GM12878 (cell line): ENCODE data around the gene PCDHAC2. TPM values are rescaled to one million over a fixed set of nuclear protein-coding genes. Genes with fewer than 3 reads are reported as not detected.

ENCODE experiments used
- ATAC-seq: fragments of 200-7000 bp; cut with Tn5 transposase; 3 replicates; pipeline ENCODE4 v1.9.1; 2020; ENCODE audit warnings: mild to moderate bottlenecking, moderate library complexity
- BruUV-seq: library from RNA; stranded (reverse); fragments of 400-500 nt; replicated peaks from 2 replicates; lab custom pipeline; 2021; lab: Mats Ljungman, UMichigan
- CTCF ChIA-PET: fragments of 300-600 bp; sonication (Branson Sonifier 250); formaldehyde crosslinking; extraction: SDS; loops from one replicate; lab custom pipeline; 2021; ENCODE audit warnings: inconsistent platforms; lab: Yijun Ruan, JAX
- POLR2A ChIA-PET: fragments of 350-600 bp; formaldehyde crosslinking; extraction: SDS; loops from one replicate; lab custom pipeline; 2021; ENCODE audit warnings: inconsistent platforms; lab: Charles Lee
- RAD21 ChIA-PET: fragments of 300-600 bp; sonication (Branson Sonifier 250); formaldehyde crosslinking; loops from one replicate; lab custom pipeline; 2023; ENCODE audit warnings: antibody characterized with exemption; ENCODE audit not compliant: unreplicated experiment; lab: Charles Lee
- SMC1A ChIA-PET: fragments of 300-600 bp; sonication (Branson Sonifier 250); formaldehyde crosslinking; loops from one replicate; lab custom pipeline; 2023; ENCODE audit not compliant: unreplicated experiment, uncharacterized antibody; lab: Charles Lee
- DNase-seq: peaks from one replicate; pipeline ENCODE4 v3.0.0-alpha.2; 2011; ENCODE audit warnings: low read depth, low spot score
- FAIRE-seq: peaks from 3 replicates; lab custom pipeline; 2011; peaks lifted over from hg19 to GRCh38; lab: Jason Lieb, UNC
- H2AFZ ChIP-seq: 2 replicates; pipeline ENCODE4 v1.6.0; 2011; ENCODE audit warnings: low read depth, low read length, control low read depth; ENCODE audit not compliant: control insufficient read depth
- H3K27ac ChIP-seq: 2 replicates; pipeline ENCODE4 v1.5.1; 2011; ENCODE audit warnings: control low read depth; ENCODE audit not compliant: control insufficient read depth, insufficient read depth
- H3K27me3 ChIP-seq, 2 experiments: replicated peaks in 1 of 2; 2 replicates each; pipeline versions ENCODE4 v1.6.0 to v1.6.1; 2011; ENCODE audit warnings: low read length in 1 of 2; ENCODE audit not compliant: control insufficient read depth in 2 of 2, insufficient read depth in 2 of 2
- H3K36me3 ChIP-seq, 2 experiments: 2 replicates each; pipeline ENCODE4 v1.5.1; 2011; ENCODE audit warnings: low read length in 1 of 2; ENCODE audit not compliant: control insufficient read depth in 2 of 2, insufficient read depth in 2 of 2
- H3K4me1 ChIP-seq: 2 replicates; pipeline ENCODE4 v1.6.1; 2011; ENCODE audit warnings: mild to moderate bottlenecking, low read length, moderate library complexity, mixed read lengths; ENCODE audit not compliant: control insufficient read depth, insufficient read depth
- H3K4me2 ChIP-seq: 2 replicates; pipeline ENCODE4 v1.6.0; 2011; ENCODE audit warnings: control low read depth; ENCODE audit not compliant: control insufficient read depth, insufficient read depth
- H3K4me3 ChIP-seq: fragments of 200-600 bp; sonication (generic); 2 replicates; pipeline ENCODE4 v1.5.1; 2016
- H3K79me2 ChIP-seq: 2 replicates; pipeline ENCODE4 v1.6.0; 2011; ENCODE audit warnings: low read length; ENCODE audit not compliant: control insufficient read depth, insufficient read depth
- H3K9ac ChIP-seq: 2 replicates; pipeline ENCODE4 v1.8.0; 2011; ENCODE audit warnings: low read length, control low read depth, mixed read lengths; ENCODE audit not compliant: control insufficient read depth, insufficient read depth
- H3K9me3 ChIP-seq: replicated peaks from 3 replicates; pipeline ENCODE4 v1.5.1; 2011; ENCODE audit warnings: mild to moderate bottlenecking, low read length; ENCODE audit not compliant: control insufficient read depth, insufficient read depth
- H4K20me1 ChIP-seq: 2 replicates; pipeline ENCODE4 v1.6.0; 2011; ENCODE audit not compliant: control insufficient read depth, insufficient read depth
- EP300 ChIP-seq, 2 experiments: fragments of 150-350 bp in 1 of 2; IDR thresholded peaks; 2 replicates each; pipeline ENCODE4 v1.6.1; 2011 to 2012; ENCODE audit warnings: low read depth in 2 of 2, low read length in 2 of 2, borderline replicate concordance in 1 of 2, improper control_type of control experiment in 1 of 2, inconsistent platforms in 1 of 2; ENCODE audit not compliant: control insufficient read depth in 1 of 2
- PBX3 ChIP-seq: IDR thresholded peaks from 2 replicates; pipeline ENCODE4 v1.6.1; 2011; ENCODE audit warnings: mild to moderate bottlenecking, low read depth, low read length, moderate library complexity; ENCODE audit not compliant: insufficient replicate concordance
- POU2F2 ChIP-seq: IDR thresholded peaks from 3 replicates; pipeline ENCODE4 v1.6.1; 2011; ENCODE audit warnings: low read depth, mild to moderate bottlenecking, low read length, borderline replicate concordance
- SPI1 ChIP-seq: IDR thresholded peaks from 2 replicates; pipeline ENCODE4 v1.6.1; 2011; ENCODE audit warnings: low read depth, mild to moderate bottlenecking, low read length, moderate library complexity, borderline replicate concordance; ENCODE audit not compliant: insufficient read depth
- SREBF1 ChIP-seq: IDR thresholded peaks from 2 replicates; pipeline ENCODE4 v1.6.1; 2012; ENCODE audit warnings: mild to moderate bottlenecking, low read length
- SRF ChIP-seq, 2 experiments: IDR thresholded peaks; 2 replicates each; pipeline ENCODE4 v1.6.1; 2011; ENCODE audit warnings: low read depth in 2 of 2, low read length in 2 of 2, mild to moderate bottlenecking in 1 of 2, moderate library complexity in 1 of 2
- WGBS: methylation state at CpG from one replicate; pipeline ENCODE4 v1.1.6; 2016; ENCODE audit warnings: low lambda C conversion rate; ENCODE audit not compliant: insufficient replicate concordance, insufficient coverage; ENCODE audit errors: missing lambda C conversion rate; 5-methylcytosine and 5-hydroxymethylcytosine counted together
- in situ Hi-C: fragments of 300-500 bp; cut with MboI; formaldehyde crosslinking; loops from 9 replicates; pipeline ENCODE4 v1.14.3; 2018; ENCODE audit warnings: mixed read lengths
- intact Hi-C: fragments of 100-400 bp; cut with micrococcal nuclease; formaldehyde crosslinking; loops from one replicate; pipeline ENCODE4 v1.14.2; 2022; ENCODE audit not compliant: unreplicated experiment
- polyA plus RNA-seq, 11 experiments: library from polyadenylated mRNA; depleted of rRNA in 4 of 11; unstranded in 6 of 11; stranded (reverse) in 5 of 11; fragments of >200 nt; fragmentation: Nextera tagmentation in 4 of 11; fragmentation: Illumina TruSeq in 1 of 11; extraction: Ambion mirVana in 4 of 11; extraction: Trizol in 1 of 11; gene quantifications; 1 replicate in 1 of 11; 2 replicates in 10 of 11; pipeline versions ENCODE4 v1.2.1 to v1.2.3, GENCODE V29; 2011 to 2016; ENCODE audit warnings: inconsistent platforms in 2 of 11, missing spikeins in 2 of 11, low read depth in 1 of 11
- total RNA-seq, 4 experiments: library from RNA; depleted of rRNA in 3 of 4; stranded (reverse); fragments of >200 nt in 3 of 4; fragmentation: Illumina TruSeq in 1 of 4; extraction: Trizol in 1 of 4; gene quantifications; 2 replicates each; pipeline versions ENCODE4 v1.2.1 to v1.2.3, GENCODE V29; 2013 to 2021

The PCDHAC2 gene
- total and polyA plus RNA-seq, 10 of the 15 experiments (the other 5 are each of a cell fraction or from before 2014, with no cell fraction given), result 0.06 TPM; not detected in 9

- ChIA-PET RAD21 (no interaction called here), POLR2A (no interaction called here), CTCF (no interaction called here), SMC1A (no interaction called here)
- Histone ChIP-seq H3K27me3 (no peaks in the 10 kb centered on the region), H2AFZ (no peak overlapping the region), H4K20me1 (no peaks in the 10 kb centered on the region), H3K4me1 (no peaks in the 10 kb centered on the region), H3K36me3 (no peaks in the 10 kb centered on the region), H3K79me2 (no peaks in the 10 kb centered on the region), H3K27ac (no peak overlapping the region), H3K9ac (no peak overlapping the region), H3K9me3 (no peaks in the 10 kb centered on the region), H3K4me3 (no peak overlapping the region), H3K4me2 (no peak overlapping the region)
- ATAC-seq (no peak), DNase-seq (no peak), FAIRE-seq (no peak)
- no TSS peak for BruUV-seq
- WGBS, result 9% methylated on average over 5 of the region's 5 CpGs
- in situ Hi-C loops (no loop called here), intact Hi-C loops (no loop called here)
- TF ChIP-seq PBX3 (peak; percentile 86), EP300 (IDR thresholded peaks at IDR 0.05; ENCODE audit: borderline replicate concordance in 1 of 2, control insufficient read depth in 1 of 2, low read depth in 2 of 2, low read length in 2 of 2) (no peak), SPI1 (peak; percentile 53; the same call in 1 of the 2 replicates), SRF (IDR thresholded peaks at IDR 0.05; ENCODE audit: low read depth in 2 of 2, low read length in 2 of 2) (peak in 1 of 2 experiments; percentile 52; a peak in 1 of 4 replicates), SREBF1 (no peak), POU2F2 (peak; percentile 81; the same call in 1 of the 3 replicates)
These were observed 15.9 kb downstream of the PCDHAC2 start for GRCh38 chr5:140982083-140982716.
